CD4-positive, alpha-beta T cell treated with Interleukin-2 at 100 ng/mL for 4 hours (primary cell): ENCODE data around the gene MSI2.

Experiments
- DNase-seq: peaks from one replicate; pipeline ENCODE4 v3.0.0-alpha.2; 2020; ENCODE audit warnings: low spot score

MSI2 gene

DNA sequence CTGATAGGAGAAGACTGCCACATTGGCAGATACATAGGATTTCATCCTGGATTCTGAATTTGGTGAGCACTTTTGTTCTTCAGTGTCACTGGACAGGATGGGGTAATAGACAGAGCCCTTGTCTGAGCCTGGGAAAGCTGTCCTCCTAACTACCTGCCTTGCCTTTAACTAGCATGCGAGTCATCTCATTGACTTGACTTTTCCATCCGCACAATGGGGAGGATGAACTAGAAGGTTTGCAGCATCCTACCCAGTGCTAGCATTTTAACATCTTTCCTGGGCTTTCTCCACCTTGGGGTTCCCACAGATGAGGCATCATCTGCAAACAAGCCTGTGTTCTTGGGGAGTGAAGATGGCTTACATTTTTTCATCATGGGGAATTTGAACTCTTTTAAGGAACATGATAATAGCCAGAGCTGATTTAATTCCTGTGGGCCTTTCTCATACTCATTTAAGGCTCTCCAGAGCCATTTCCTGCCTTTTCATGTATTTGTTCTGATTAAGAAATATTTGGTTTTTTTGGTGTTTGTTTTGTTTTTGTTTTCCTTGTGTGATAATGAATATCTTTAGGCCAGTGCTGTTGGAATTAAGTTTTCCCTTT is 139.5 kb downstream of the MSI2 start:
- no peak for DNase-seq

DNA sequence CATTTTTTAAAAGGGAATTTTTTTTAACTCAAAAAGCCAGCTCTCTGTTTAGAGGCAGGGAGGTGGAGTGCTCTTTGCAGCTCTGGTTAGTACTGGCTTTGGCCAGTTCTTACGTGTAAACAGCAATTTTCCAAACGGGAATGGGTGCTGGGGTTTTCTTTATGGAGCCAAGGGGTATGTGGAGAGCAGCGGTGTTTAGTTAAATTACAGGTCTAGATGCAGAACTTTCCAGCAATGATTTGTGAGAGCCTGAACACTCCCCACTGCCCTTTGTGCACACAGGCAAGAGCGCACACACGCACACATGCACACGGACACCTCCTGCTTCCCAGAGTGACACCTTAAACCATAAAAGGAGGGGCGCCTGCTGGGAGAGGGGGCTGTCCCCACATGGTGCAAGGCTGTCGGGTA is 140.2 kb downstream of the MSI2 start:
- DNase-seq: no peak

DNA sequence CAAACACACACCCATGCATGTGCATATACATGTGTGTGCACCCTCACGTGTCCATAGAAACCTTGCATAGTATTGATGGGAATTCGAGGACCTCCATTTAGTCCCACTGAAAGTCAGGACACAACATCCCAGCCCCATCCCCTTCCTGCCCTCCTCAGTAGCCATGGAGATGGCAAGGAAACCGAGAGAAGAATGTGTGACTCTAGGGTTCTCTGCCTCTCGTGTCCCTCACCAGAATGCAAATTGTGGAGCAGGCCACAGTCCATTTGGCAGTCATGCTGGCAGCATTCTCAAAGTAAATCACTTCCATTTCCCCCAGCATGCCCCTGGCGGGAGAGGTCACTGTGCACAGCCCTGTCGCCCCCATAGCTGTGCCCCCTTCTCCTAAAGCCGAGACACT is 141.1 kb downstream of the MSI2 start:
- DNase-seq: no peak

DNA sequence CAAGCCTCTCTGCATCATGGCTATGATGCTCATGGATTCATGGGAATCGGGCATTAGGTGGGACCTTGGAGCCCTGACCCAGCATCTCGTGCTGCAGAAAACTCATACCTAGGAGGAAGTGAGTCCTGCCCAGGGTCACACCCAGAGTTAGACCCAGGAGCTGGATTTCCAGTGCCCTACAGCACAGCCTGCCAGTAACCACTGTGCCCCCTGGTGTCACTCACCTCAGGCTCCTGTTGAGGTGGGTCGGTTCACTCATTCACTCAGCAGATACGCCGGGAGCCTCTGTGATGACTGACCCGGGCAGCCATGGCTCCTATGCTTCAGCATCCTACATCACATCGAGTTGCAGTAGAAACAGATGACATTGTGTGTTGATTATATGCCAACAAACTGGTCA is 143.4 kb downstream of the MSI2 start:
- DNase-seq: no peak

DNA sequence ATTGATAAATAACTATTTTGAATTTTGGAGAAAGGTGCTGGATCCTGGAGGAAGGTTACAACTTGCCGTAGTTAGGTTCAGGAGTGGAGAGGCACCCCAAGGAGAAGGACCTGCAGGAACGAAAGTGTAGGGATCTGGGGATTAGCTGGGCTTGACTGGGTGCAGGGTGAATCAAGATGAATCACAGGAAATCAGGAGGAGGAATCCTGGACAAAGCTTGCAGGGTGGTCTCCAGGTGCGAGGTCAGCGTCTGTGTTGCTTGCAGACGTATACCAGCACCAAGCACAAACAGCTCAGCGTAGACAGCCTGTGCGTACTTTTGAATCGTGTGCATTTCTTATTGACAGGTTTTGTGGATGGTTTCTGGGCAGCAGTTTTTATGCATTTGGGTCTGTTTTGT is 144.3 kb downstream of the MSI2 start:
- DNase-seq: no peak

DNA sequence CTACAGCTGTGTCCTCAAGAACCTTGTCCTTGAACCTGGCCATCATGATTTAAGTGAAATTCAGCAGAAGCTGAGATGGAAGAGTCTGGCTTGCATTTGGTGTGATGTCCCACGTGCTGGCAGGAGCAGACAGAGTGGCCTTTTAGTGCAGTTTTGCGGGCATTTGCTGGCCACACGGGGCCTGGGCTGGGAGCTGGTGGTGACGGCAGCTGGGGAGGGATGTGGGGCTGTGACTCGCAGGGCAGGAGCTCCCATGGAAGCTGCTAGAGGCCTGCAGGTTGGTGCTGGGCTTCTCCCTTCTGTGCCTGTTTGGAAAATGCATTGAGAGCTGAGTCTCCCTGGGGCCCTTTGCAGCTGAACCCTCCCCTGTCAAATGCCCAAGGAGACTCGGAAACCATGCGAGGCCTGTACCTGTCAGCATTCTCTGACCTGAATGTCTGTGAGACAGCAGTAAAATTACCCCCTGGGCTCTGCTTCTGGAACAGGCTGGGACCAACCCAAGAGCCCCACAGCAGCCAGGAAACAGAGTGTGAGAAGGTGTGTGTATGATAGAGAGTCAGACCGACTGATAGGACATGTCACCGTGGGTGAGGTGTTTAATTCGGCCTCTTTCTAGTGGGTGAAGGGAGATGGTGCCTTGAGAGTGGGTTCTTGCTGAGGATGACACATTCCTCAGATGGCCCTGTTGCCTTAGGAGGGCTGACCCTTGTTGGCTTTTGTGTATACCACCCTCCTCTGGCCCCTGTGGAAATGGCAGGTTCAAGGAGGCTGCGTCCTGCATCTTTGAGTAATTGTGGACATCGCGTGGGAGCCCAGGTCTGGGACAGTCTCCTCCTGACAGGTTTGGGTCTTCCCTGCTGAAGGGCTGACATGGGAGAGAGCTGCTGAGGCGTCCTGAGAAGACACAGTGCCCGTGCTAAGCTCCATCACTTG is 145.5 kb downstream of the MSI2 start:
- no peak for DNase-seq

DNA sequence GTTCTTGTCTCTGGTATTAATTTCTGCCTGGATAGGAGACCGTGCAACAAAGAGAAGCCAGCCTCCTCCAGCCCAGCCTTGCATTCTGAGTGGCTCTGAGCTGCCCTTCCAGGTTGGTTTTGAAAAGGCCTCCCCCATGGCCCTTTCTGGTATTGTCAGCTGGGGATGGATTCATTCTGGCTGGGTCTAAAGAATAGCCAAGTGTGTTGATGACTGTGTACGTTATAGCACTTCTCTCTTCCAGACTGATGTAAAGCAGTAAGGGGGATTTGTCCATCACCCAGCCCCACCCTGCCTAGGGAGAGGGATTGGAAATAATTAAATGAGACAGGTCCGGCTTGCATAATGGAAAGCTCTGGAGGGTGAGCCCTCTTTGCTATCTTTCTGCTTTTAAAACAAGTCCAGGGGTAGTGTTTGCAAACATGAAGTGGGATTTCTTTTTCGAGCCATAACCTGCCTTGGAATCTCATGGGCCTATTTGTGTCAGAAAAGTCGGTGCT is 146.4 kb downstream of the MSI2 start:
- DNase-seq: no peak

DNA sequence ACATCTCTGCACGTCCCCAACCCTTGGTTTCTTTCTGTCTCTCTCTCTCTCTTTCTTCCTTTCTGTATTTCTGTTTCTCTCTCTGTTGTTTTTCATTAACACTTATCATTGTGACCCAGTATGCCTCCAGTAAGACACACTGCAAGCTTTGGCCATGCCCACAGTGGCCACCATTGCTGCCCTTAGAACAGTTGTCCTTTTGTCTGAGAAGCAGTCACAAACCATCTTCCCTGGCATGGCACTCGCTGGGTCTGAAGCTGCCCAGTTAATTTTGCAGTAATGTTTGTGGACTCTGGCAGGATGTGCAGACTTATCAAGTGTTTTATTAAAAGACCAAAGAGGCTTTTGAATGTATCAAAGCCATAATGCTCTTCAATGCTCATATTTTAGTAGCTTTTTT is 146.9 kb downstream of the MSI2 start:
- no peak for DNase-seq

DNA sequence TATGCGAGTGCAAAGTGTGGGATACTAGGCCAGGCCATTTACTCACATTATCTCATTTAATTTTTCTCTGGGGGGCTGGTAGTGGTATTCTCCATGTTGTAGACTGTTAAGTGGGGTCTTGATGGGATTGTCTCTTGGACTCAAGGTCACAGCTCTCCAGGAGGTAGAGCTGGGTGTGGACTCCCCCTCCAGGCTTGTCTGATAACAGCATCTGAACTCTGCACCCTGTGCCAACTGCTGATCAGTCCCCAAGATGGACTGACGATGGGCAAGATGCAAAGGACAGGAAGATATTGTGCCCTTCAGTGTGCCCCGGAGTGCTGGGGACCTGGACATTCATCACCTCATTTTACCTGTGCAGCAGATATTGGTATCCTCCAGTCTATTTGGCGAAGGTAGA is 147.8 kb downstream of the MSI2 start:
- no peak for DNase-seq

DNA sequence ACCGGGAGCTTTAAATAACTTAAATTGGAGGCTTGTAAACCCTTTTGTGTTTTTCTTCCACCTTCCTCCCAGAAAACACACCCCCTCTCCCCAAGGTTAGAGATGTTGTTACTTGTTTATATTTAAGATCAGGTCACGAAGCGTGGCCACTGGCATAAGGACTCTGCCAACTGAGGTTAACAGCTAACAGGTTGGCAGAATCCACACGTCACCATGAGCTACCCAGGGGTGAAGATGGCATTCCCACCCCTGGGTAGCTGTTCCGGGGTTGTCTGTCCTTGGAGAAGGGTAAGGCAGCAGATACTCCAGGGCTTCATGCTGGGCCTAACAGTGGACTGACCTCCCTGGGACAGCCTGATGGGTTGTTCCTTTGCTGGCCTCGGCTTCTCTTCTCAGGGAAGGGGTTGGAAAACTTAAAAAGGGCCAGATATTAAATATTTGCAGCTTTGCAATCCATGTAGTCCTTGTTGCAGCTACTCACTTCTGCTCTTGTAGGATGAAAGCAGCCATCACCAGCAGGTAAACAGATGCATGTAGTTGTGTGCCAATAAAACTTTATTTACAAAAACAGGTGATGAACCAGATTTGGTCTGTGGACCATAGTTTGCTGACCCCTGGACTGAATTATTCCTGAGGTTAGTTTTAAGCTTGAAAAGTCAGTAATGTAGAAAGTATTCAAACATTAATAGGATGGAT is 148.6 kb downstream of the MSI2 start:
- no peak for DNase-seq

DNA sequence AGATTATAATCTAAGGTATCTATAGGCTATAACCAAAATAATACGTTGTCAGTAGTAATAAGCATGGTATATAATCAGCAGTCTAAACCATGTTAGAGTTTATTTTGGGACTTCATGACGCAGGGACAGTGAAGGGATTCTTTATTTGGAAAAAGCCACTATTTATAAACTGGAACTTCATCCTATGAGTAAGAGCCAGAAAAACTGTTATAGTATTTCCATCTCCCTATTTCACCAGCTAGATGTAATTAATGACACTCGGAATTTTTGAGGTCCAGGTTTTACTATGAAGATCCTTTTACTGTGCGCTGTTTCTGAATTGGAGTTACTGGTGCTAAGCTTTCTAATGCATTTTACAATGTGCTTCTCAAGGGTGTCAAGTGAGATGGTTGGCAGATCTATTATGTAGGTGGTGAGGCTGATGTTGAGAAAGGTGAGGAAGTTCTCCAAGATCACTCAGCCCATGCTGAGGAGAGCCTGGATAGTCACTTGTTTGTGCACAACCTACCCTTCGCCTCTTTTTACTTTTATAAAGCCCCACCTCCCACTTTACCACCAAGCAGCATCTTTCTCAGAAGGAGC is 149.3 kb downstream of the MSI2 start:
- DNase-seq: no peak

DNA sequence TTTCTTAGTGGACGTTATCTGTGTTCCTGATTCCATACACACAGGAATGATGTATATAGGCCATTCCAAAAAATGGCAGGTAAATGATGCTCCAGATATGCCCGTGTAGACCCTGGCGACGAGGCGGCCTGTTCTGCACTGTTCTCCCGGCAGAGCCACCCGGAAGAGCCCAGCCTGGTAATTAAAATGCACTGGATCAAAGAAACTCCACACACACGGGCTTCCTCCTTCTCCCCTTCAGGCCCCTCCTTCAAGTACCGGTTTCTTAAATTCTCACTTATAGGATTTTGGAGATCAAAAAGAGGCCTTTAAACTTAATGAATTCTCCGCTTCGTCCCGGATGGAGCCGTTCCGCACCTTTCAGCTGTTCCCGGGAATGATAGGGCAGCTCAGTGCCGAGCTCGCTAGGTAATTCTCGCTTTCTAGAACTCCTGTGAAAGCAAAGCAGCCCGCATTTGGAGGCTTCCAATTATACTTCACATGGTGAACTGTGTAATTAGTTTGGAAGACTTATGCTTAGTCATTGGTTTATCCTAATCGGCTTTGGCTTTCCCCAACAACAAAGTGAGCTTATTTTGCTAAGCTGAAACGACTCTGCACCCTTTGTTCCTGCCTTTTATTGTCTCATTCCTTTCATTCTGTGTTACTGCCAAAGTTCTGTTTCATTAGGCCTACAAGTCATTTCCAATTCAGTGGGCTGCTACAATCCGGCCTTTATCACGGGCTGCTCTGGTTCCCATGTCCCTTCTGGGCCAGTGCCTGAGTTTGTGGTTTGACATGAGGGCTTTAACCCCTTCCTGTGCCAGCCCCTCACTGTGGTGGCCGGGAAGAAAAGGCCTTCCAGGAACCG is 150.0 kb downstream of the MSI2 start:
- DNase-seq: no peak

DNA sequence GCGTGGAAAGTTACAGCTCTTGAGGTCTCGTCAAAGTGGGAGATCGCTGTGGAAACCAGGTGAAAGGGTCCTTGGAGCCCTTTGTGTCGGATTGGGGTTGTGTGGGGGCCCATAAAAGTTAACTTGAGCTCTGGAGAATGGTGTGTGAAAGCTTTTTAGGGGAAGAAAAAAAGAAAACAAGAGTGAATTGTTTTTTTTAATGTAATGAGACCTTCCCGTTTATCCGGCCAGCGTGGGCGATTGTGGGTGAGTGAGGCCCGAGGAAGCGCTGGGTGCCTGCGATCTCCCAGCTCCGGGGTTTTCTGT is 150.6 kb downstream of the MSI2 start:
- no peak for DNase-seq

DNA sequence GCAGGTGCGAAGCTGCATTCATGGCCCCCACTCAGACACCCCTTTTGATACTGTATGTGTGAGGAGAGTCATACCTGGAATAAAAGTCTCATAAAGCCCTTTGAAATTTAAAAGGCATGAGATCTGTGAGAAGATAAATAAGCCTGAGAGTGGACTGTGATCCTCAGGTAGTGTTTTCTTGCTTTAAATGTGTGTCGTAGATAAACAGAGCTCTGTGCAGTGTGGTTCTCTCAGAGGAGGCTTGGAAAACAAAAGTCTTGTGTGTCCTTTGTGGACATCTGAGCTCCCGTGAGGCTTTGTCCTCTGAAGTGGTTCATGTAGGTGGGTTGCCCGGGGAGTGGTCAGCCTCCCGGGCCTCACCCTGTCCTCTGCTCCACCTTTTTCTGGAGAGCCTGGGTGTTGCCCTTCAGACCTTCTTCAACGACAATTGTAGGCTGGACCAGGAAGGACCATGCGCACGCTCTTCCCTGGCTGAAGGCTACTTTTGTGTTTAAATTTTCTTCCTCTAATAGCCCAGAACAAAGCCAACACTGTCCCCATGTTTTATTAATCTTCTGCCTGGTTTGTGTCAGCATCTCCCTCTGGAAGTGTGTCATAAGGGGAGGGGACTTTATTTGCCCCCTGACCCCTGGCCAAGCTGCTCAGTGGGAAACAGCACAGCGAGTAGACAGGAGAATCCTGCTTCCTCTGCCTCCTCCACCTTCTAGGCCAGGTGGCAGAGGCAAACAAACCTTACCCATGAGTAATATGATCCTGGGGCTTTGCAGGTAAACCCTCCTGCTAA is 151.2 kb downstream of the MSI2 start:
- no peak for DNase-seq

DNA sequence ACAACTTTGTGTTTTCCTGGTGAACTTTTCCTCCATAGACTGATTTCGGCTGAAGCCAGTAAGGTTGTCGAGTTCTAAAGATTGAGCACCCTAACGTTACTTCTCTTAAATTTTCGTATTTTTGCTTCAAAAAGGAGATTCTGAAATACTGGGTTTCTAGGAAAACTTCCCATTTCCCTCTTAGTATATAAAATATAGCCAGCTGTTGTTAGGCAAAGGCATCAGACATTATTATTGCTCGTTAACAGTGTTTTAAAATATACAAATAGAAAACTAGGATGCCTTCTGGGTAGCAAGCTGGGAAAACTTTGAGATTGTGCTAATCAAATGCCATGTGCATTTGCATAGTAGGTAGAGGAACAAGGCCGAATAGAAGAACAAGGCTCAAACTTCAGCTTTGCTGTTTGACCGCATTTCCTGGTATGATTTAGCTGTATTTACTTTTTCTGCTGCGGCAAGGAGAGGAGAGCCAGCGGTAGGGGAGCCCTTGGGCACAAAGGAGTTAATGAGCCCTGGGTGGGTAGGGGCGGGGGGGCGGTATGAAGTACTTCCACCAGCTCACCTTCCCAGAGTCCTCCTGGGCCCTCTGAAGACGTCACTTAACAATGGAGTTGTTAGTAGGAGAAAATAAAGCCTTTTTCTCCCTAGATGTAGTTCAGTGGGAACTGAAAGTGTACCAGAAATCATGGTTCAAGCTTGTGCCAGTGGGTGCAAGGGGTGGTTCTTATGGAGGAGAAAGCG is 151.9 kb downstream of the MSI2 start:
- no peak for DNase-seq

DNA sequence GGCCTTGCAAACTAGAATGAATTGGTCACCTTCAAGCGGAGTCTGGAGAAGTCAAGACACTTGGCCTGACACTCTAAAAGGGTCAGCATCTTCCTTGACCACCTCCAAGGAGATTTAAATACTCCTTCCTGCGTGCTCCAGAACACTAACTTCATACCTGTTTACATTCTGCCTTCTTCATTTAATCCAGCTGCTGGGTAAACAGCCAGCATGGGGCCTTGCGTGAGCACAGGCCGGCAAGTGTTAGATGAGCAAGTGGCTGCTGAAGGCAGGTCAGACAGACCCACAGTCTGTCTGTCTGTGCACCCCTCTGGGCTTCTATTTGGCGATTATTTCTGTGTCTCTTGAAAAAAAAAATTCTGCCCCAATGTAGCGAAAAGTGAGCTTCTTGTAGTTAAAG is 153.8 kb downstream of the MSI2 start:
- DNase-seq: no peak

DNA sequence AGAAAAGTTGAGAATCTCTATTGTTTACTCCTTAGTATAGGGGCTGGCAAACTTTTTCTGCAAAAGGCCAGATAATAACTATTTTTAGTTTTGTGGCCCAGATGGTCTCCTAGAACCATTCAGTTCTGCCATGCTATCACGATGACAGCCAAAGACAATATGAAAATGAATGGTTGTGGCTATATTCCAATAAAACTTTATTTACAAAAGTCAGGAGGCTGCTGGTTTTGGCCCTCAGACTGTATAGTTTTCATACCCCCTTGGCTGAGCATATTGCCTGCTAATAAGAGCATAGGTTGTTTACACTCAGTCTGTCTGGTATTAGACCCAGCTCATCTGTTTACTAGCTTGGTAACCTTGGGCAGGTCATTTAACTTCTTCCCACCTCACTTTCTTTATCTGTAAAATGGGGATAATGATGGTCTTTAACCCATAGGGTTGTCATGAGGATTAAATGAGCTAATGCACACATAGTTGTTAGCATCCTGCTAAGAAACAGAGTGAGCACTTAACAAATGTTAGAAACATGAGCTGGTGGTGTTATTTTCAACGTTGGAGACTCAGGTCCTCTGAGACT is 156.3 kb downstream of the MSI2 start:
- DNase-seq: no peak

DNA sequence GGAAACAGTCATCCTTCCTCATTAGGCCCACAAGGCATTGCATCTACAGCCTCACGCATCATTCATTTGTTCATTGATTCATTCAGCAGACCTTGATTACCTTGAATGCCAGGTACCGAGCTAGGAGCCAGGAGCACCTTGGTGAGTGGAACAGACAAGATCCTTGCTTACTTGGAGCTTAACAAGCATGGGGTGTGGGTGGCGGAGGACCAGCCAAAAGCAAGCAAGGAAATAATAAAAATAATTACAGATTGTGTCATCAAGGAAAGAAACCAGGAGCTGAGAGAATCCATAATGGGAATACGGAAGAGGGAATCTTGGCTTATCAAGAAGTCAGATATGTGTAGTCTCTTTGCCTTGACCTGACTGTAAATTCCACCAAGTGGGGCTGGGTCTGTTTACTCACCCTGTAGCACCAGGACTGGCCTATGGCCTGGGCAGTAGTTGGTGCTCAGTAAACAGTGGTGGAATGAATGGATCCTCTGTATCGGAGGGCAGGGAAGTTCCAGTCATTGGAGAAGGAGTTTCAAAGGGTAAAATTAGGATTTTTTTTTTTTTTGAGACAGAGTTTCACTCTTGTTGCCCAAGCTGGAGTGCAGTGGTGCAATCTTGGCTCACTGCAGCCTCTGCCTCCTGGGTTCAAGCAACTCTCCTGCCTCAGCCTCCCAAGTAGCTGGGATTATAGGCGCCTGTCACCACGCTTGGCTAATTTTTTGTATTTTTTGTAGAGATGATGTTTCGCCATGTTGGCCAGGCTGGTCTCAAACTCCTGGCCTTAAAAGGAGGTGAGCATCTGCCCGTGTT is 157.7 kb downstream of the MSI2 start:
- DNase-seq: no peak

DNA sequence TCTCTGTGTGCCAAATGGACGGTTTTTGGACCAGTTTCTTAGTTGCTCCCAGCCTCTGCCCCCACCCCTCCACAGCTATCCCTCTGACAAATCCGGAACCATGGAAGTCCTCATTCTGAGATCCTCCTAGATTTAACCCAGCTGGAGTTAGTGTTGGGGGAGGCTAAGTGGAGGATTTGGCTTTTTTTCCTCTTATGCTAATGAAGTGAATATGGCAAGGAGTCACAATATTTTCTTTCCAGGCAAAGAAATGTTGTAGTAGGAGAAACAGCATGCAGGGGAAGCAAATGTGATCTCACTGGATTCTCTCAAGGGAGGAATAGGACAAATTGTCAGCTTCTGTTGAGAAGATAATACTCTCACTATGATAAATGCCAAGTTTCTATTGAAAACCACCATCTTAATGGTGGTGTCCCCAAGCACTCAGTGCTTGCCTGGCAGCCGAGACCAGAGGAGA is 159.5 kb downstream of the MSI2 start:
- DNase-seq: no peak
